ENCODE results near the gene FASTKD2.

Gene FASTKD2

GRCh38 chr2:206765242-206766056, at the start of gene FASTKD2, which contains the start of gene MDH1B:
TSS of gene FASTKD2 (plus strand) at chr2:206765606. CDS start at chr2:206766694, 1,088 bp downstream.
TSS of gene MDH1B (minus strand) at chr2:206765328. CDS start at chr2:206765271, 57 bp downstream.
- peak; percentile 97 for DNase-seq (ENCODE audit: low read depth)

GRCh38 chr2:206716623-206717022, 48.8 kb upstream of the FASTKD2 start:
- no peak for DNase-seq (ENCODE audit: low read depth)

GRCh38 chr2:206718296-206718695, 47.1 kb upstream of the FASTKD2 start, which contains the start of gene DYTN:
TSS of gene DYTN (minus strand) at chr2:206718396. CDS start at chr2:206718279, 117 bp downstream.
- DNase-seq (ENCODE audit: low read depth), result no peak

- no peak for DNase-seq (ENCODE audit: low read depth)
Observed at GRCh38 chr2:206721256-206721920, 44.0 kb upstream of the FASTKD2 start.

- no peak for DNase-seq (ENCODE audit: low read depth)
Observed at GRCh38 chr2:206723288-206723687, 42.1 kb upstream of the FASTKD2 start.

GRCh38 chr2:206727287-206727686, 38.1 kb upstream of the FASTKD2 start:
- no peak for DNase-seq (ENCODE audit: low read depth)

- peak; percentile 42 for DNase-seq (ENCODE audit: low read depth)
Observed at GRCh38 chr2:206728277-206729199, 36.9 kb upstream of the FASTKD2 start.

GRCh38 chr2:206733341-206733740, 32.1 kb upstream of the FASTKD2 start:
- DNase-seq (ENCODE audit: low read depth), result no peak

- no peak for DNase-seq (ENCODE audit: low read depth)
Observed at GRCh38 chr2:206736935-206737334, 28.5 kb upstream of the FASTKD2 start.

- DNase-seq (ENCODE audit: low read depth), result no peak
Observed at GRCh38 chr2:206739271-206739670, 26.1 kb upstream of the FASTKD2 start.

GRCh38 chr2:206740800-206741199, 24.6 kb upstream of the FASTKD2 start:
- DNase-seq (ENCODE audit: low read depth), result no peak

- no peak for DNase-seq (ENCODE audit: low read depth)
Observed at GRCh38 chr2:206756816-206757215, 8.6 kb upstream of the FASTKD2 start.

- no peak for DNase-seq (ENCODE audit: low read depth)
Observed at GRCh38 chr2:206764673-206765241, 649 bp upstream of the FASTKD2 start.

GRCh38 chr2:206766057-206766930, 888 bp downstream of the FASTKD2 start:
- no peak for DNase-seq (ENCODE audit: low read depth)

- DNase-seq (ENCODE audit: low read depth), result no peak
Observed at GRCh38 chr2:206774871-206775270, 9.5 kb downstream of the FASTKD2 start.

- no peak for DNase-seq (ENCODE audit: low read depth)
Observed at GRCh38 chr2:206776432-206776831, 11.0 kb downstream of the FASTKD2 start.

GRCh38 chr2:206780671-206781070, 15.3 kb downstream of the FASTKD2 start:
- DNase-seq (ENCODE audit: low read depth), result no peak

GRCh38 chr2:206783718-206784117, 18.3 kb downstream of the FASTKD2 start:
- peak; percentile 25 for DNase-seq (ENCODE audit: low read depth)

- DNase-seq (ENCODE audit: low read depth), result no peak
Observed at GRCh38 chr2:206784559-206785353, 19.4 kb downstream of the FASTKD2 start.
